Activated T-cell treated with anti-CD3 and anti-CD28 coated beads, Interleukin-2, amount 50 U/mL, for 48 hours (primary cell): Measurements from ENCODE around the gene GRIK2.
"Not testable (repeated sequence)": the region's sequence is repeated elsewhere in the genome, so short reads cannot be mapped to it uniquely, and the experiment has no call there.

Experiments
- DNase-seq, 2 experiments: peaks; one replicate each; pipeline ENCODE4 v3.0.0-alpha.2; 2020

Gene GRIK2

GRCh38 chr6:101543796-101544195 is 150.3 kb downstream of the GRIK2 start:
- DNase-seq, result no peak

GRCh38 chr6:101544286-101544685 is 150.8 kb downstream of the GRIK2 start:
- DNase-seq, result no peak

GRCh38 chr6:101545191-101545590 is 151.7 kb downstream of the GRIK2 start:
- DNase-seq, result no peak

- no peak for DNase-seq
Observed at GRCh38 chr6:101550451-101550850, 156.9 kb downstream of the GRIK2 start.

- no peak for DNase-seq
Observed at GRCh38 chr6:101554231-101554630, 160.7 kb downstream of the GRIK2 start.

GRCh38 chr6:101558712-101559111 is 165.2 kb downstream of the GRIK2 start:
- DNase-seq, result no peak

GRCh38 chr6:101572627-101573026 is 179.1 kb downstream of the GRIK2 start:
- no peak for DNase-seq

- DNase-seq, result no peak
Observed at GRCh38 chr6:101577091-101577490, 183.6 kb downstream of the GRIK2 start.

- no peak for DNase-seq
Observed at GRCh38 chr6:101578306-101578705, 184.8 kb downstream of the GRIK2 start.

GRCh38 chr6:101582792-101583191 is 189.3 kb downstream of the GRIK2 start:
- no peak for DNase-seq

- no peak for DNase-seq
Observed at GRCh38 chr6:101585501-101585900, 192.0 kb downstream of the GRIK2 start.

- no peak for DNase-seq
Observed at GRCh38 chr6:101588343-101588742, 194.8 kb downstream of the GRIK2 start.

GRCh38 chr6:101595276-101595675 is 201.8 kb downstream of the GRIK2 start:
- DNase-seq, result no peak

GRCh38 chr6:101597693-101598092 is 204.2 kb downstream of the GRIK2 start:
- DNase-seq, result no peak

- no peak for DNase-seq
Observed at GRCh38 chr6:101605426-101605825, 211.9 kb downstream of the GRIK2 start.

- DNase-seq, result no peak
Observed at GRCh38 chr6:101605874-101606273, 212.4 kb downstream of the GRIK2 start.

GRCh38 chr6:101607111-101607690 is 213.7 kb downstream of the GRIK2 start:
- DNase-seq, result no peak

- DNase-seq, result no peak
Observed at GRCh38 chr6:101608703-101609102, 215.2 kb downstream of the GRIK2 start.

- no peak for DNase-seq
Observed at GRCh38 chr6:101613556-101613955, 220.0 kb downstream of the GRIK2 start.

GRCh38 chr6:101614774-101615173 is 221.3 kb downstream of the GRIK2 start:
- no peak for DNase-seq

GRCh38 chr6:101626269-101626668 is 232.8 kb downstream of the GRIK2 start:
- no peak for DNase-seq

GRCh38 chr6:101630941-101631340 is 237.4 kb downstream of the GRIK2 start:
- no peak for DNase-seq

GRCh38 chr6:101633081-101633480 is 239.6 kb downstream of the GRIK2 start:
- no peak for DNase-seq

GRCh38 chr6:101638865-101639264 is 245.4 kb downstream of the GRIK2 start:
- not testable (repeated sequence) for DNase-seq

GRCh38 chr6:101640131-101640530 is 246.6 kb downstream of the GRIK2 start:
- DNase-seq, result no peak

- no peak for DNase-seq
Observed at GRCh38 chr6:101645770-101646169, 252.3 kb downstream of the GRIK2 start.
